ENCODE data around the gene PUSL1.

GRCh38 chr1:1304331-1305299 lies 3.8 kb upstream of the PUSL1 start:
- TF ChIP-seq, protein P1, sequence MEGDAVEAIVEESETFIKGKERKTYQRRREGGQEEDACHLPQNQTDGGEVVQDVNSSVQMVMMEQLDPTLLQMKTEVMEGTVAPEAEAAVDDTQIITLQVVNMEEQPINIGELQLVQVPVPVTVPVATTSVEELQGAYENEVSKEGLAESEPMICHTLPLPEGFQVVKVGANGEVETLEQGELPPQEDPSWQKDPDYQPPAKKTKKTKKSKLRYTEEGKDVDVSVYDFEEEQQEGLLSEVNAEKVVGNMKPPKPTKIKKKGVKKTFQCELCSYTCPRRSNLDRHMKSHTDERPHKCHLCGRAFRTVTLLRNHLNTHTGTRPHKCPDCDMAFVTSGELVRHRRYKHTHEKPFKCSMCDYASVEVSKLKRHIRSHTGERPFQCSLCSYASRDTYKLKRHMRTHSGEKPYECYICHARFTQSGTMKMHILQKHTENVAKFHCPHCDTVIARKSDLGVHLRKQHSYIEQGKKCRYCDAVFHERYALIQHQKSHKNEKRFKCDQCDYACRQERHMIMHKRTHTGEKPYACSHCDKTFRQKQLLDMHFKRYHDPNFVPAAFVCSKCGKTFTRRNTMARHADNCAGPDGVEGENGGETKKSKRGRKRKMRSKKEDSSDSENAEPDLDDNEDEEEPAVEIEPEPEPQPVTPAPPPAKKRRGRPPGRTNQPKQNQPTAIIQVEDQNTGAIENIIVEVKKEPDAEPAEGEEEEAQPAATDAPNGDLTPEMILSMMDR (conservative IDR thresholded peaks at IDR 0.05): no peak
- TF ChIP-seq EZH2 (IDR thresholded peaks at IDR 0.05; ENCODE audit: low read depth): no peak
